HS-5 (cell line): ENCODE results near the gene PGAP6.
"Not testable (repeated sequence)": the region's sequence is repeated elsewhere in the genome, so short reads cannot be mapped to it uniquely, and the experiment has no call there.

ENCODE experiments used
- DNase-seq: peaks from one replicate; pipeline ENCODE4 v3.0.0-alpha.2; 2012; ENCODE audit warnings: low read depth

PGAP6 gene

DNA sequence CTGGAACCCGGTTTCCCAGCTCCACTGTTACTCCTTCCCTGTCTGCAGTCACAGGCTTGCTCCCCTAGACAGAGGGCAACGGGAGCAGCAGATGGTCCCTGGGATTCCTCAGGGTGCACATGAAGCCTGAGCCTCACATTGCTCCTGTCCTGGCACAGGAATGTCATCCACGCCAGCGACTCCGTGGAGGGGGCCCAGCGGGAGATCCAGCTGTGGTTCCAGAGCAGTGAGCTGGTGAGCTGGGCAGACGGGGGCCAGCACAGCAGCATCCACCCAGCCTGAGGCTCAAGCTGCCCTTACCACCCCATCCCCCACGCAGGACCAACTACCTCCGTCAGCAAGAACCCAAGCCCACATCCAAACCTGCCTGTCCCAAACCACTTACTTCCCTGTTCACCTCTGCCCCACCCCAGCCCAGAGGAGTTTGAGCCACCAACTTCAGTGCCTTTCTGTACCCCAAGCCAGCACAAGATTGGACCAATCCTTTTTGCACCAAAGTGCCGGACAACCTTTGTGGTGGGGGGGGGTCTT is 18.3 kb upstream of the PGAP6 start:
- DNase-seq, result no peak

DNA sequence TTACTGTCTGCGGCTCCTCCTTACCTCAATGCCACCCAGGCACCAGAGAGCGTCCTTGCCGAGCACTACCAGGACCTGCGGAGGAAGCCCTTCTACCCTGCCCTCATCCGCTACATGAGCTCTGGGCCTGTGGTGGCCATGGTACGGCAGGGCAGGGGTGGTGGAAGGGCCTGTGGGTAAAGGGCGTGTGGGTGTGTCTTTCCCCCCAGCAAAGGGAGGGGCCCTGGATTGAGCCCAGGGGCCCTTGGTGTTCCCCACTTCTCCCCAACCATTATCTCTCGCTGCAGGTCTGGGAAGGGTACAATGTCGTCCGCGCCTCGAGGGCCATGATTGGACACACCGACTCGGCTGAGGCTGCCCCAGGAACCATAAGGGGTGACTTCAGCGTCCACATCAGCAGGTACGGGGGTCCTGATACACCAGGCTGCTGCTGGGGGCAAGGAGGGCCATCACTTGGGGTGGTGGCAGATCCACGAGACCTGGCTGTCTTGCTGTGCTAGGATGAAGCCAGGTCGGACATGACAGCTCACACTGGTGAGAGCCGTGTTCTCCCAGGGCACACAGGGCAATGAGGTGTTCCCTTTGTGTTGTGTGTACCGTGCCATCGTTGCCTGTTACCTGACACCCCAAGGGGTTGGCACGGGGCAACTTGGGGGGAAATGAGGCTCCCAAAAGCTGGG is 17.7 kb upstream of the PGAP6 start:
- DNase-seq, result no peak

DNA sequence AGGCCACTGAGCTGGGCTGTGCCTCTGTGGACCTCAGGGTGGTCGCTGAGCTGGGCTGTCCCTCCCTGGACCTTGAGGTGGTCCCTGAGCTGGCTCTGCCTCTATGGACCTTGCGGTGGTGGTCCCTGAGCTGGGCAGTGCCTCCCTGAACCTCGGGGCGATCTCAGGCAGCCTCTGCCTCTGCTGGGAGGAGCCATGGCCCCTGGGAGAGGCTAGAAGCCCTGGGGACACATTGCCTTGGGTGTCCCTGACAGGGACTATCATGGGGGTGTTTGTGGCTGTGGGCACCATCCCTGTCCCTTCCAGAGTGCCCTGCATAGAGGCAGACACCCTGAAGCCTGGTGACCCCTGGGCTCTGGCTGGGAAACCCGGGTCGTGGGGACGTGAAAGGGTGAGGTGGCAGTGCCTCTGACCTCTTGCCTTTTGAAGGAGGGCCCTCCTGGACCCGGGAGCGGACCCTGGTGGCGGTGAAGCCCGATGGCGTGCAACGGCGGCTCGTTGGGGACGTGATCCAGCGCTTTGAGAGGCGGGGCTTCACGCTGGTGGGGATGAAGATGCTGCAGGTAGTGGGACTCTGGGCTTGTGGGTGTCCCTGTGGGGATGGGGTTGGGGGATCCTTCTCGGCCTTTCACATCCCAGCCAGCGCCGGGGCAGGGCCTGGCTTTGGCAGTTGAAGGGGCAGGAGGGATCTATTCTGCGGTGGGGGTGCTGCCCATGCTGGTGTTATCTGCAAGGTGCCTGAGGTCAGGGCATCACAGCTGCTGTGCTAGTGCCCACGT is 17.0 kb upstream of the PGAP6 start:
- no peak for DNase-seq

DNA sequence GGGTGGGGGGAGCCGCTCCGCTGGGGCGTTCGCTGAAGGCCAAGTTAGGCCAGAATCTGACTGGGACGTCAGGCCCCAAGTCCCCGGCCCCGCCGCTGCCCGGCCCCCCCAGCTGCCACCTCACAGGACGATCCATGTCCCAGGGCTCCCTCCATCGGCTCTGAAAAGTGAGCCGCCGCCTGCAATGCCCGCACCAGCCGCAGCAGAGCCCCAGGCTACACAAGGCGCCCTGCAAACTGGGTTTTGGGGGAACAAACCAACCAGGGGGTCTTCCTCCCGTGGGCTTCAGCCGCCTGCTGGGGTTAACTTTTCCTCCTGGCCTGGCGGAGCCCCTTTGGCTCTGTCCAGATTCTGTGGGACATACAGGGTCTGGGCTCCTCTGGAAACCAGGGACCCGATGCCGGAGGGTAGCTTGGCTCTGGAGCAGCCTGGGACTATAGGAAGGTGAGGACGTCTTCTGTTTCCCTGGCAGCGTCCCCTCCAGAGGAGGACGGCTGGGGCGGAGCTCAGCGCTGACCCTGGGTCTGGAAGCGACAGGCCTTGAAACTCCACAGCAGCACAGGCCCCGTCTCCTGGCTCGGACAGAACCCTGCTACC is 16.1 kb upstream of the PGAP6 start:
- no peak for DNase-seq

DNA sequence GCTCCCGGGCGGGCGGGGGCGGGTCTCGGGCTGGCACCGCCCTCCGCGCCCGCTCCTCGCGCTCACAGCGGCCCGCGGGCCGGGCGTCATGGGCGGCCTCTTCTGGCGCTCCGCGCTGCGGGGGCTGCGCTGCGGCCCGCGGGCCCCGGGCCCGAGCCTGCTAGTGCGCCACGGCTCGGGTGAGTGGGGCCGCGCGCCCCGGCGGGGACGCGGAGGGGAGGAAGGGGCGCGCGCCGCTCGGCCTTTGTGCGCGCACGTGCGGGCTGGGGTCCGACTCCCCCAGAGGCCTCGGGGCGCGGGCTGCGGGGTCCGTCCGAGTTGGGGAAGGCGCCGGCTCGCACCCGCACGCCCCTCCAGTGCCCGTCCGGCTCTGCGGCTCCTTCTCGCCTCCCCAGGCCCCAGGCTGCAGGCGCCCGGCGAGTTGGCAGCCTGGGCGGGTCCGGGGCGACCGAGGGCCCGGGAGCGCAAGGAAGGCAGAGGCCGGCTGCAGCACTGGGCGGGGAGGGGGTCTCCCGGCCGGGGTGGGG is 15.4 kb upstream of the PGAP6 start, which contains the start of gene NME4:
Gene NME4 (plus strand): TSS at position 65 of the 527 bp plus-strand sequence. CDS start 24 bp downstream, at position 89.
- no peak for DNase-seq

DNA sequence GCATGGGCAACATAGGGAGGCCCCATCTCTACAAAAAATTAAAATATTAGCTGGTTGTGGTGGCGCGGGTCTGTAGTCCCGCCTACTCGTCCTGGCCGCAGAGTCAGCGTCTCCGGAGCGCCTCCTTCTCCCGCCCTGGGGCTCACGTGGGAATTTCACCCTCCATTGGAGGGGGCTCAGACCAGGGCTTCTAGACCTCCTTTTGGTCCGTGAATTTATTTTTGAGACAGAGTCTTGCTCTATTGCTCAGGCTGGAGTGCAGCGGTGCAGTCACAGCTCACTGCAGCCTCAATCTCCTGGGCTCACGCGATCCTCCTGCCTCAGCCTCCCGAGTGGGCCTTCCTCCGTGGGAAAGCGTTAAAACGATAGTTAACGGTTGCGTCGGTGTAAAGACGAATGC is 14.8 kb upstream of the PGAP6 start:
- DNase-seq, result no peak

DNA sequence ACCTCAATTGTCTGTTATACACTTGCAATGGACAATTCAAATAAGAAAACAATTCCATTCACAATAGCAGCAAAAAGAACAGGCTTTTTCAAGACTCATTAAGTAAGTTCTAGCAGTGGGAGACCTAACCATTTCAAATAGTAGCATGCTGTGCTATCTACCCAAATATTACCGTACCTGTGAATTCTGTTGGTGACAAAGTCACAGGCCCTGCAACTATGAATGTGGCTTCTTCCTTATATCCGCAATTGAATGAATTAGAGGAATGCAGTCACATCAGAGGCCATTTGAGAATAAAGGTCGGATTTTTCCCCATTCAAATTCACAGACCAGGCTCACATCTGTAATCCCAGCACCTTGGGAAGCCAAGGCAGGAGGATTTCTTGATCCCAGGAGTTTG is 14.4 kb upstream of the PGAP6 start:
- DNase-seq, result no peak

DNA sequence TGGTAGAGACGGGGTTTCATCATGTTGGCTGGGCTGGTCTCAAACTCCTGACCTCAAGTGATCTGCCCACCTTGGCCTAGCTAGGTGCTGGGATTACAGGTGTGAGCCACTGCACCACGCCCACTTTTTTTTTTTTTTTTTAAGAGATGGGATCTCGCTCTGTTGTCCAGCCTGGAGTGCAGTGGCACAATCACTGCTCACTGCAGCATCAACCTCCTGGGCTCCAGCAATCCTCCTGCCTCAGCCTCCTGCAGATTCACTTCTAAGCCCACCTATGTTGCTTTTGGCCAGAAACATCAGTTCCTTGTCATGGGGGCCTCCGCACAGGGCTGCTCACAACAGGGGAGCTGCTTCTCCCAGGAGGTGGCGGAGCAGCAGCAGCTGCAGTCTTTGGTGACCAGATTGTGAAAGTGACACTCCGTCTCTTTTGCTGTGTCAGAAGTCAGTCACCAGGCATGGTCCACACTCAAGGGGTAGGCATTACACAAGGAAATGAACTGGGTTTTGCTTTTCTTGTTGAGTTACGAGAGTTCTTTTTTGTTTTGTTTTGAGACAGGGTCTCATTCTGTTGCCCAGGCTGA is 10.8 kb upstream of the PGAP6 start:
- no peak for DNase-seq

DNA sequence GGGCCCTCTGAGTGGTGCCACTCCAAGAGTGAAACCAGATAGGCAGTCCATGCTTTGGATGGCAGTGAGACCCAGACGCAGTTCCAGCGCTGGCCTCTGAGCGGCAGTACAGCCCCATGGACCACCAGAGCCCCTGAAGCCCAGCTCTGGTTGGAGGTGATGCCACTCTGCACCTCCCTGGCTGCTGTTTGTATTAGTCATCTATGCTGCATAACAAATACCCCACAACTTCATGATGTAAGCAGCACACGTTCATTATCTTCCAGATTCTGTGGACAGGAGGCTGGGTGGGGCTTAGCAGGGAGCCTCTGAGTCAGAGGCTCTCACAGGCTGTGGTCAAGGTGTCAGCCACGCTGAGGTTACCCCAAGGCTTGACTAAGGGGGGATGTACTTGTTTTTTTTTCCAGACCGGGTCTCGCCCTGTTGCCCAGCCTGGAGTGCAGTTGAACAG is 10.1 kb upstream of the PGAP6 start:
- DNase-seq, result no peak

DNA sequence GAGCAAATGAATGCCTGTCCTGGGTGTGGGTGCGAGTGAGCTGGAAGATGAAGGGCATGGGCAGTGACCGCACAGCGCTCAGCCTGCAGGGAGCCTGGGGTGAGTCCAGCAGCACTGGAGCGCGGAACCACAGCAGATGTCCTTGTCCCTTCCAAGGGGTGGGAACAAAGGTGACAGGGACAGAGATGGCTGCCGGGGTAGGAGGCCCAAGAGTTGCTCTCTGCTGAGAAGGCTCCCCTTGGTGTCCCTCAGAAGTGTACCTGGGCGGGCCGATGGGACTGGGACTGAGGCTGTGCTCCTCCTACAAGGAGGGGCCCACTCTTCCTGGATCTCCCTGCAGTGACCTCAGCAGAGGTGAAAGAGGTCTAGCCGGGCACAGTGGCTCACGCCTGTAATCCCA is 7.6 kb upstream of the PGAP6 start:
- DNase-seq, result no peak

DNA sequence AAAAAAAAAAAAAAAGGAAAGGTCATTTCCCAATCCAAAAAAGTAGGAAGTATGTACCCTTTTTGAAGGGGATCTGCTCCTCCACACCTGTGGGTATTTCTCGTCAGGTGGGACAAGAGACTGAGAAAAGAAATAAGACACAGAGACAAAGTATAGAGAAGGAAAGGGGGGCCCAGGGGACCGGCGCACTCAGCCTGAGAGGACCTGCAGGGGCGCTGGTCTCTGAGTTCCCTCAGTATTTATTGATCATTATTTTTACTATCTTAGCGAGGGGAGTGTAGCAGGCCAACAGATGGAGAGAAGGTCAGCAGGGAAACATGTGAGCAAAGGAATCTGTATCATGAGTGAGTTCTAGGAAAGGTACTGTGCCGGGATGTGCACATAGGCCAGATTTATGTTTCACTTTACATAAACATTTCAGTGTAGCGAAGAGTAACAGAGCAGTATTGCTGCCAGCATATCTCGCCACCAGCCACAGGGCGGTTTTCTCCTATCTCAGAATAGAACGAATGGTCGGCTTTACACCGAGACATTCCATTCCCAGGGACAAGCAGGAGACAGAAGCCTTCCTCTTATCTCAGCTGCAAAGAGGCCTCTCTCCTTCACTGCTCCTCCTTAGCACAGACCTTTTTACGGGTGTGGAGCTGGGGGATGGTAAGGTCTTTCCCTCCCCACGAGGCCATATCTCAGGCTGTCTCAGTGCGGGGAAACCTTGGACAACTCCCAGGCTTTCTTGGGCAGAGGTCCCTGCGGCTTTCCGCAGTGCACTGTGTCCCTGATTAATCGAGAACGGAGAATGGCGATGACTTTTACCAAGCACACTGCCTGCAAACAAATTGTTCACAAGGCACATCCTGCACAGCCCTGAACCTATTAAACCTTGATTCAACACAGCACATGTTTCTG is 6.2 kb upstream of the PGAP6 start:
- DNase-seq, result not testable (repeated sequence)

DNA sequence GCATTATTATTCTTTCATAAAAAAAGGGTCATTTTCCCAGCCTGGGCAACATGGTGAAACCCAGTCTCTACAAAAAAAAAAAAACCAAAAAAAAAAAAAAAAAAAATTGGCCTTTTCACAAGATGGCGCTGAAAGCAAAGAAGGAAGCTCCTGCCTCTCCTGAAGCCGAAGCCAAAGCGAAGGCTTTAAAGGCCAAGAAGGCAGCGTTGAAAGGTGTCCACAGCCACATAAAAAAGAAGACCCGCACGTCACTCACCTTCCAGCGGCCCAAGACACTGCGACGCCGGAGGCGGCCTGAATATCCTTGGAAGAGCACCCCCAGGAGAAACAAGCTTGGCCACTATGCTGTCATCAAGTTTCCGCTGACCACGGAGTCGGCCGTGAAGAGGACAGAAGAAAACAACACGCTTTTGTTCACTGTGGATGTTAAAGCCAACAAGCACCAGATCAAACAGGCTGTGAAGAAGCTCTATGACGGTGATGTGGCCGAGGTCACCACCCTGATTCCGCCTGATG is 4.9 kb upstream of the PGAP6 start:
- no peak for DNase-seq

DNA sequence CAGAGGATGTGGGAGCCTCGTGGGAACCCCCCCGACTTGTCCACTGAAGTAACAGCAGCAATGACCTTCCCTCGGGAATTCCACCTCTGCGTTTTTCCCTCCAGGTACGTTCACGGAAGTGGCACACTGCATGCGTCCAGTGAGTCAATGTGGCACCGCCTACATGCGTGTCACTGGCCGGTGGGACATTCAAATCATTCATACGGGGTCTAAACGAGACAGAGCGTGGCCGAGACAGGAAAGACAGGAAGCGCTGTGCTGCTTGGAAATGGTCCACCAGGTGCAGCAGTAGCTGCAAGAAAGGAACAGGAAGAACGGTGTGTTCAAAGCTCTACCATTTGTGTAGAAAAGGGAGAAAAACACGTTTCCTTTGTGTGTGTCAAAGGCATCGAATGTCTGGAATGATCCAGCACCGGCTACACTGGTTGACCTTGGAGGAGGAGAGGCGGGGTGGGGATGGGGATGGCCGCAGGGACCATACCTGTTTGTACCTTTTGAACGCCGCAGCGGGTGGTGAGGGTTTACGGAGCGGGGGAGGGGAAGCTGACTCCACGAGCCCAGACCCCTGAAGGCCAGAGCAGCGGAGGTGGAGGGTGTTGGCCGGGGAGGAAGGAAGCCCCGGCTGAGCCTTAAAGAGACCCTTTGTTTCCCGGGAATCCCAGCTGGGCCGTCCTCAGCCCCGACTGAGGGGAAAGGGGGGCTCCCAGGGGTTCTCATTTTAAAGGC is 1.7 kb upstream of the PGAP6 start:
- no peak for DNase-seq

DNA sequence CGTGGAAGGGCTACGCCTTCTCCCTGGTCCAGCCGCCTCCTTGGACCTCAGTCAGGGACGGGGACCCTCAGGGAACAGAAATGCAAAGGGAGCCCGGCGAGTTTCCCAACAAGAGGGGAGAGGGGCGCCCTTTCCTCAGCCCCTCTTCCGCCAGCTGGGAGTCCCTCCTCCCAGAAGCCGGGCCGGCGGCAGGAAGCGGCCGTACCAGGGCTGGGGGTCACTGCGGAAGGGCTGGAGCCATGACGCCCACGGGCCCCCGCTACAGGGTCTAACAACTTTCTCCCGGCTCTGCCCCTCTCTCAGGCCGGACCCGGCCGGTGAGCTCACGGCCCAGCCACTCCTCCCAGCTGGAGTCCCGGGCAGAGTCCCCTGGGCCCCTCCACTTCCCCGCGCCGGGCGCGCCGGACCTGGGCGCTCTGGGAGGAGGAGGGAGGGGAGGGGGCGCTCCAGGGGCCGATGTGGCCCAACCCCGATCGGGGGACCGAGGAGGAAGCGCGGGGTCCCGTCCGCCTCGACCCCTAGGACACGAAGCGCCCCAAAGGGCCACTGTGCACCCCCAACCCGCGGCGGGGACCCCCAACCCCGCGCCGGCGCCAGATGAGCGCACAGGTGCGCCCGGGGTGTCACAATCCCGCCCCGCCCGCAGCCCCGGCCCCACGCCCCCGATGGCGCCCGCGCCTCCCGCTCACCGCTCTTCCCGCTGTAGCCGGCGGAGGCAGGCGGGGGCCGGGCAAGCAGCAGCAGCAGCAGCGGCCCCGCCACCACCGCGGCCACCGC is 578 bp downstream of the PGAP6 start:
- DNase-seq, result no peak

DNA sequence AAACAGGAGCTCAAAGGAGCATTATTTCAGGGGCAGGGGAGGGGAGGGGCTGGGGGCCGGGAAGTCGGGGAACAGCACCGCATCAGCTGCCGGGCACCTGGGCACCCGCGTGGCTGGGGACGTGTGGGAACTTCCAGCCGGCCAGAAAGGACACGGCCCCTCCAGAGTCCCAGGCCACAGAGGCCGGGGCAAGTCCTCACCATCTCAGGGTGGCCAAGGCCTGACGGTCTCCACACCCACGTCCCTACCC is 1.1 kb downstream of the PGAP6 start:
- no peak for DNase-seq

DNA sequence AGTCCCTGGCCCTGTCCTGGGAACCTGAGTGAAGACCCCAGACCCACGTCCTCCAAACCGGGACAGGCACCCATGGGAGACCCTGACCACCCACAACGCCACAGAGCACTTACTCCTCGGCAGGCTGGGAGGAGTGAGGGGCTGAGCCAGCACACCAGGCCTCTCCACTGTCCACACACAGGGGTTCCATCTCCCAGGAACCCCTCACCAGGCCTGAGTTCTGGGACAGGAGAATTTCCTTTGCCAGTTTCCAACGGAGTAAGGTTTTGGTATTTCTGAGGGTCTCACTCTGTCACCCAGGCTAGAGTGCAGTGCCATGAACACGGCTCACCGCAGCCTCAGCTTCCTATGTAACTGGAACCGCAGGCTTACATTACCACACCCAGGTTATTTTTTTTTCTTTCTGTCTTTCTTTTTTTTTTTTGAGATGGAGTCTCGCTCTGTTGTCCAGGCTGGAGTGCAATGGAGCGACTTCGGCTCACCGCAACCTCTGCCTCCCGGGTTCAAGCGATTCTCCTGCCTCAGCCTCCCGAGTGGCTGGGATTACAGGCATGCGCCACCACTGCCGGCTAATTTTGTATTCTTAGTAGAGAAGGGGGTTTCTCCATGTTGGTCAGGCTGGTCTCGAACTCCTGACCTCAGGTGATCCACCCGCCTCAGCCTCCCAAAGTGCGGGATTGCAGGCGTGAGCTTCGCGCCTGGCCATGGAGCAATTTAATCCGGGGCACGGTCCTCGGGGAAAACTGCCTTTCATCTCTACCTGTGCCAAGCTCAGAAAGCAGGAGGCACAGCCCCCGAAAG is 1.6 kb downstream of the PGAP6 start:
- DNase-seq, result no peak

DNA sequence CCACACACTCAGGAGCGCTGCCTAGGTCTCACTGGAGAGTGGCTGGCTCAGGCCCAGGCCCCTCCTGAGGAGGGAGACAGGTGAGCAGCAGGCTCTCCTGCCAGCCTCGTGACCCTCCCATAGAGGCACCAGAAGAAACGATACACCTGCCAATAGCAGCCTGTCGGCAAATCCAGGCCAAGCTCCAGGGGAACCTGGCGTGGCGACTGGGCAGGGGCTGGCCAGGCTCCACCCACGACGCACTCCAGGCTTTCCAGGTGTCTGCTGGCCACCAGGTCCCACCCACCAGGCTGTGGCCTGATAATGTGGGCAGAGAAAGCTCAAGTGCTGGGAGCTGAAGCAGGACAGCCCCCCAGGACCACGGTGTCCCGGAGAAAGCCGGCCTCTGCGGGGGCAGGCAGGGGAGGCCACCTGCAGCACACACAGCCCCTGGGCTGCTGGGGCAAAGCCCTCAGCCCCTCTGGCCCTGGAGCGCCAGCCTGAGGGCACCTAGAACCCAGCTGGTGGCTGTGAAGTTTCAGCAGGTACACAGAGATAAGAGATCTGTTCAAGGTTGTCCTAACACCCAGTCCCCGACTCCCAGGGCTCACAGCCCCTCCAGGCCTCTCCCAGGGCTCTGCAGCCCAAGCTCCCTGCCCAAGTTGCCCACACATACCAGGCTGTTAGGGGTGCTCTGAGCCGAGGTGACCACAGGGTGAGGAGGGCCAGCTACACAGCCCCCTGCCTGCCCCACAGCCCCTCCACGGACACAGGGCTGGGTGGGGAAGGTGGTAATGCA is 2.4 kb downstream of the PGAP6 start:
- DNase-seq, result no peak

DNA sequence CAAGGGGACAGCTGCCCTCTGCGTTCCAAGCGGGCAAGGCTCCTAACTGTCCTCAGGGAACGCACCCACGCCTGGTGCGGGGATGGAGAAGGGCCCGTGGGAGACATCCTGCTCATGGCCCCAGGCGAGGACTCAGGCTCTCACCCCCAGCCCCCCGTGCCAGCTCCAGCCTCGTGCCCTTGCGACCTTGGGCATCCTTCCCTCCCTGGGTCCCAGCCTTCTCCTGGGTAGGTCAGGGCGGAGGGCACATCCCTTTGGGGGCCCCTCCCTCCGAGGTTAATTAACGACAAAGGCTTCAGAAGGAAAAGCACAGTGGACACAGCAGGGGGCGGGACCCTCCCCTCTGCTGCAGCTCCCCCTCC is 3.0 kb downstream of the PGAP6 start:
- no peak for DNase-seq
